ENCODE measurements around the gene ETS1.
"Not testable (repeated sequence)": the region's sequence is repeated elsewhere in the genome, so short reads cannot be mapped to it uniquely, and the experiment has no call there.

Gene ETS1

DNA sequence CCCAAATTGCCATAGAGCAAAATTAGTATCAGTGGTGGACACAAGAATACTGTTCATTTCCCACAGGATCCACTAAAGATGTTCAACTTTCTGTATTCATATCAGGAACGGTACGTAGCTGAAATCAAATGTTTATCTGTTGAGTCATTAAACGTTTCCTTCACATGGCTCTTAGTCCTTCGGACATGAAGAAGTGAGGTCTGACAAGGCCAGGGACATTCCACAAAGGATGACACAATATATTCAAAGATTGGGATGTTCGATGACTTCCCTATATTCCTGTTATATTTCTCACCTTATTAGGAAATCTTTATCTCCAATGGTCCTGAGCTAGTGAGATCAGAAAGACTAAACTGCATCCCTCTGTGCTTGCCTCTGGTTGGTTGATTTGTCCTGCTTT lies 129.0 kb downstream of the ETS1 start:
- DNase-seq, result no peak

DNA sequence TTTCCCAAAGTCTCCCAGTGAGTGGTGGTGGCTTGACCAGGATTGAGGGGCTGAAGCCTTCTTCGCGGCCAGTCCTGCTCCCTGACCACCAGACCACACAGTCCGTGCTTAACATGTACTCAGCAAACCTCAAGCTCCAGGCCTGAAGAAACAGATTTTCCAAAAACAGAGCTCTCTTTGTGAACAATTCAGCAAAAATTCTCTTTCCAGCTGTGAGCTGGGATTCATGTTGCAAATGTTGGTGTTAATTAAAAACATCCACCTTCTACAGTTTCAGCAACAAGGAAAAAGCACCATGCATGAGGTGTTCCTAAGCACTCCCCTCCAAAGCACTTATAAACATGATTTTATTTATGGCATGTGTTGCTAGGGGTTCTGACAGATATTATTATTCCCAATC lies 129.5 kb downstream of the ETS1 start:
- no peak for DNase-seq

DNA sequence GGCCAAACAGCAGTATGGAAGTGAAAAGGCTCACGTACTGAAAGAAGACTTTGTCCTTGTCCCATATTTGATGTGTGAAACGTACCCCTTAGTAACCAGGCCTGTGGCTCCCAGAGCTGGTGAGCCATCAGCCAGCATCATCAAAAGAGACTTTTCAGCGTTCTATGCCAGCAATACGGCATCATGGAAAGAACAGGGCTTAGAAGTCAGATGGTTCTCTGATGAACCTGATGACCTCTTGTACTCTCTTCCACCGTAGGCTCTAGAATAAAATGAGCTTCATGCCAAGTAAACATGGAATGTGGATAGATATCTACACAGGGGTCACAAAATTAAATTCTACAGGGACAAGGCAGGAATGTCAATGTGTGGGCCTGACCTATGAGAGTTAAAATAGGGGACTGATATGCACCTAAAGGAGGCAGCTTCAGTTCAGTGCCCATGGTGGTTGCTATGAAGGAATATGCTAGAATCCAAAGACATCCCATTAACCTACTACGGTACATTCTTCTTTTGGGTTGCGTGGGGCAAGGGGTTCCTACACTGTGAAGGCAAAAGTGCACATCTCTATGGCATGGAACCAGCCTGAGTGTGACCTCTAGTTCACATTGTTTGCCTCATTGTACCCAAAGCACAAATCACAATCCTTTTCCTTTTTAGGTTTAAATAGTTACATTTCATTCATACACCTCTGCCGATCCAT lies 130.6 kb downstream of the ETS1 start:
- no peak for DNase-seq

DNA sequence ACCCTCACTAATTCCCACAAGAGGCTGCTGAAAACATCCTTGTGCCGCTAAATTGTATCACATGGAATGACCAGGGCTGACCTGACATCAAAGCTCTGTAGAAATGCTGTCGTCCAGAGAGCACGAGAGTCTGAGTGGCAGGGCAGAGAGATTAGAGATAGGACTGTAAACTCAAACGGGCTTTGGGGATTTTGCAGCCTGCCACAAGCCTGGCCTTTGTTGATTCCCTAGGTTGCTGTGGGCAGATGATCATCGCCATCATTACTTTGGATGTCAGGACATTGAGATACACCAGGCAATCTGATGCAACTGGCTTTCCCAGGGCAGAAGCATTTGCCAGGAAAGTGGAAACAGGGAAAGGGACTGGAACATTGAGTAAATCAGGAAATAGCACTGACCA lies 131.6 kb downstream of the ETS1 start:
- no peak for DNase-seq

DNA sequence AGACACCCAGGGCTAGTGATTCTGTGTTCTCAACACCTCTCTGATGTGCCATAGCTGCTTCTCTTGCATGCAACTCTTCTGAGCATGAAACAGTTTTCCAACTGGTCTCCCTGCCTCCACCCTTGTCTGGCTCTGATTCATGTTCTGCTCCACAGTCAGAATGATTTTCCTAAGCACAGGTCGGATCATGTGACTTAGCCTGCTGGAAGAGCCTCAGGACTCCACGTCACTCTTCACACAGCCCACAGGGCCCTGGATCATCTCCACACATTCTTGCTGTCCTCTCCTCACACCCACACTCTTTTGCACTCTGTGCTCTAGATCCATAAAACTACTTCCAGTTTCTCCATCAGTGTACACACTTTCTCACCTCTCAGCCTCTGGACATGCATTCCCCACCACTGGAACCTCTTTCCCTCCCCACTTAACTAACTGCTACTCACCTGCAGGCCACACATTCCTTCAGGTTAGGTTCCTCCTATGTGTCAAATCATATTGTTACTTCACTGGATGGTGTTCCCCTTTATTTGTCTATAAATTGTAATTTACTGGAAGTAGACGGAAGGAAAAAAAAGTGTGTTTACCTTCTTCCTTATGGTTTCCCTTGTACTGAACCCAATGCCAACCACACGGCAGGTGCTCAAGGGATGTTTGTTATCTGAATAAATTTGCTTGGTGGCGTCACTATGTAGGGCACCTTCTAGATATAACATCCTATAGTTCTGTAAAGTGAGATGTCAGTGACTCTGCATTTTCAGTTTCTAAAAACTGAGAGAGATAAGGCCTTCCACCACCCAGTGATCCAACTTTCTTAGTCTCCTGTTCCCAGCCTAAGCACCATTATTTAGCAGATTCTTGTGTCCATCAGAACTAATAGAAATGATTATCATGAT lies 133.7 kb downstream of the ETS1 start:
- no peak for DNase-seq

DNA sequence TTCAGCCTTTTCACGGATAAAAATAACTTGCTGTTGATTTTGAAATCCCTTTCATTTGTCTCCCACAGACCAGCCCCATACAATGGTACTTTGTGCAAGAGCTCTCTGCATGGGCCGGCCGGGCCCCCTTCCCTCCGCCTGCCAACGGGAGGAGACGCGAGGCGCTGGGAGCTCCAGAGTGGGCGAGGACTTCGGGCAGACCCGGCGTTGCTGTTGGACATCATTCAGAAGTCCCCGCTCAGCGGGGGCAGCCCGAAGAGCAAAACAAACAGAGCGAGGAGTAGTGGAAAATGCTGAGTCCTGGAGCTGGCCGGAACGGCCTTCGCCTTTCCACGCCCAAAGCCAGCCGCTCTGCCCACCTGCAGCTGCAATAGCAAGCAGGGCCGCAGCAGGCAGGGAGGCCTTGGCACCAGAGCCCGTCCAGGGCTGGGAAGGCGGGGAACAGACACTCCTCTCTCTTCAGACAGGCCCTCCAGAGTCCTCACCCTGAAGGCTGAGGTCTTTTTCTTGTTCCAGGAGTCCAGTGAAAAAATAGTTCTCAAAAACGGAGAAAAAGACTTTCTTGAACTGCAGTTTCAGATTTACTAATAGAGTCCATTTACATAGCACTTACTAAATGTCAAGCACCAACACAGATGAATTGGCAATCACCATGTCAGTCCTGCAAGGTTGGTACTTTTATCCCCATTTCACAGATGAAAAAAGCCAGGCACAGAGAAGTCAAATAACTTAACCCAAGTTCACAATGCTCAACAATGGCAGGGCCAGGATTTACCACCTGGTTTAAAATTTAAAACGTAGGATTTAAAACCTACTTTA lies 135.5 kb downstream of the ETS1 start:
- no peak for DNase-seq

DNA sequence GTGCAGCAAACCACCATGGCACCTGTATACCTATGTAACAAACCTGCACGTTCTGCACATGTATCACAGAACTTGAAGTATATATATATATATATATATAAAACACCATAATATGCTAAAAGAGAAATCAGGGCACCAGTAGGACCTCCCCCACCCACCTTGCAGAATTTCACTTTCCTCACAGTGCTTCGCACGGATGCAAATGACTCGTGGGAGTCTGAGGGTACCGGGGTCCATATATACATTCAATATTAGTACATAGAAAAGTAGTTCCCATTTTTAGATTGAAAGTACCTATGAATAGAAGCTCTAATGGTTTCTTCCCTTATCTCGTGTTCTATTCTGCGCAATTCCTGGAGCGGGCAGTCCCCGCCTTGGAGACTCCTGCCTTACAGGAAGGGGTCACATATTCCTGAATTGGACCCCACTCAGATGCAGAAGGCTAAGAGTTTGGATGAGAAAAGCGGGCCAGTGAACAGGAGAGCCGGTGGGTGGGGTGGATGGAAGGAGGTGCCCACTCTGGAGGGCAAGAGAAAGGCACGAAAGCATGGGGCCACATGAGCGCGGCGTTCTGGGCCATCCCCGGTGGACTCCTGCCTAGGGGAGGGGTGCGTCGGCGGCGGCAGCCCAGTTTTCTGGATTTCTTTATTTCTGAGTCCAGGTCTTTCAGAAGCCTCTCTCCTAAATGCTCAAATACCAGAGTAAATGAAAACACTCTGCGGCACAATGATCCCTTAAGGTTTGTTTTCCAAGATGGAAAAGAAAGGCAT lies 136.3 kb downstream of the ETS1 start:
- no peak for DNase-seq

DNA sequence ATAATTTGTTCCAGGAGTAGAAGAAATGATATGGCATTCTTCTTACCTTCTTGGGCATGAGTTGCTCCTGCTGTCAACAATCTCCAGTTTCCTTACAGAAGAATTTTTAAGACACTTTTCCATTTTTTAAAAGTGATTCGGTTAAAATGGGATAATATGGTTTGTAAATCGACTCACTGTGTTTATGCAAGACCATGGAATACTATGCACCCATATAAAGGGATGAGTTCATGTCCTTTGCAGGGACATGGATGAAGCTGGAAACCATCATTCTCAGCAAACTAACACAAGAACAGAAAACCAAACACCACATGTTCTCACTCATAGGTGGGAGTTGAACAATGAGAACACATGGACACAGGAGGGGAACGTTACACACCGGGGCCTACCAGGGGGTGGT lies 136.9 kb downstream of the ETS1 start:
- not testable (repeated sequence) for DNase-seq

DNA sequence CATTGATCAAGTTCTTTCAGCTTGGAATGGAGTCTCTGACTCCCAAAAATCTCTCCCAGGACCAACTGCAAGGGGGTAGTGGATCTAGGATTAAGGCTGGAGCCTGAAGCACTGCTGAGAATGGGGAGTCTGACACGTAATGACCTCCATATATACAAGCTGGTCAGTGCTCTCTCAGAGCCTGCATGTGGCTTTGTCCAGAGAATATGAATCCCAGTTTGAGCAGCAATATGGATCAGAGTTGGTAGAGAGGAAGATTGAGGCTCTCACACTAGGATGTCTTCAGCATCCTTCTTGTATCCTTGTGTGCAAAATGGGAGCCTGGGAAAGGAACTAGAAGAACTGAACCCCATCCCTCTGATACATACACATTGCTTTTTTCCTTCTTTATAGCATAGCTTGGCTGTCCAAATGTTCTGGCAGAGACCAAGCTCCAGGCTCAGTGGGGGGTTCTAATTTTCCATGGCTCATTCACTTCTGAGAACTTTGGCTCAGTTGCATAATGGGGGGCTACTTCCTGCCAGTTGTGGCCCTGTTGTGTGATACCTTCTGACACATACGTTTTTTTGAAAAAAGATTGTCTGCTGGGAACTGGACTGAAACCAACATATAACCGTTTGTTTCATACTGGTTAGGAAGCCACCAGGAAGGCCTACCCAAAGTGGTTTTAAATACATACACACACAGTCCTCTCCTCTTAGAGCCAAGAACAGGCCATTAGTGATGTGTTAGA lies 138.2 kb downstream of the ETS1 start:
- no peak for DNase-seq

DNA sequence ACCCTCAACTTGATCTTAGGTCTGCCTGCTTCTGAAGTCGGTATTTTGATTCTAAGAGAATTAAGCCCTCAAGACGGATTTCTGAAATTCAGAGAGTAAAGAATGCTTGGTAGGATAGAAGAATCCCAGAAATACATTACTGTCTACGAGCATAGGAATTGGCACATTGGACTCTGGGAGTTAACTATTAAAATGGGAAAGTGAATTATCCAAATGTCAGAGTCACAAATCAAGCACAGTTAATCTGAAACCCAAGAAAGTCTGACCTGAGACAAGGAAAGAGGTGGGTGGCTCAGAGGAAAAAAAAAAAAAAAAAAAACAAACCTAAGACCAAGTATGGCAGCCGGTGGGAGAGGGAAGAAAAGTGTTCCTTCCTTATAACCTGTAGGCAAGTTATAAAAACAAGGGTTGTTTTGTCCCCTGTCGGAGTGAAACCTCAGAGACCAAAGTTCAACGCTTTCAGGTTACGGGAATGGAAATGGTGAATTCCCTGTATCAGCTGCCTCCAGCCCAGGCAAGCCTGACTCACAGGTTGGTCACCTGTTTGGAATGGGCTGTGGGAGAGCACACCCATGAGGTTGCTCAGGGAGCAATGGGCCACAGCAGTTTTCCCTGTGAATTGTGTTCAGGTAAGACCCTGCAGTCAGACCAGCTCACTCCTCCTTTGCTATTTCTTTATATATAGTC lies 139.0 kb downstream of the ETS1 start:
- no peak for DNase-seq

DNA sequence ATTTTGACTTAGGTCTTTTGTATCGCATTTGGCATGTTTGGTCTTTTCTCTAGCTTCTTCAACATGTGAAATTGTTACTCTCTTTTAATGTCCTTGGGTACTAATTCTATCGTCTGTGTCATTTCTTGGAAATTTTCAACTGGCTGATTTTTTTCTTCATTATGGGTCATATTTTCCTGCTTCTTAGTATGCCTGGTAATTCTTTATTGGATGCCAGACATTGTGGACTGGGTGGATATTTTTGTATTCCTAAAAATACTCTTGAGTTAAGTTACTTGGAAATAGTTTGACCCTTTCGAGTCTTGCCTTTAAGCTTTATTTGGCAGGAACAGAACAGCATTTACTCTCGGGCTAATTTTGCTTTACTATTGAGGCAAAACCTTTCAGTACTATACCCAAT lies 140.1 kb downstream of the ETS1 start:
- no peak for DNase-seq

DNA sequence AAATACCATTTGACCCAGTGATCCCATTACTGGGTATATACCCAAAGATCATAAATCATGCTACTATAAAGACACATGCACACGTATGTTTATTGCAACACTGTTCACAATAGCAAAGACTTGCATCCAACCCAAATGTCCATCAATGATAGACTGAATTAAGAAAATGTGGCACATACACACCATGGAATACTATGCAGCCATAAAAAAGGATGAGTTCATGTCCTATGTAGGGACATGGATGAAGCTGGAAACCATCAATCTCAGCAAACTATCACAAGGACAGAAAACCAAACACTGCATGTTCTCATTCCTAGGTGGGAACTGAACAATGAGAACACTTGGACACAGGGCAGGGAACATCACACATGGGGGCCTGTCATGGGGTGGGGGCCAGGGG lies 141.4 kb downstream of the ETS1 start:
- not testable (repeated sequence) for DNase-seq

DNA sequence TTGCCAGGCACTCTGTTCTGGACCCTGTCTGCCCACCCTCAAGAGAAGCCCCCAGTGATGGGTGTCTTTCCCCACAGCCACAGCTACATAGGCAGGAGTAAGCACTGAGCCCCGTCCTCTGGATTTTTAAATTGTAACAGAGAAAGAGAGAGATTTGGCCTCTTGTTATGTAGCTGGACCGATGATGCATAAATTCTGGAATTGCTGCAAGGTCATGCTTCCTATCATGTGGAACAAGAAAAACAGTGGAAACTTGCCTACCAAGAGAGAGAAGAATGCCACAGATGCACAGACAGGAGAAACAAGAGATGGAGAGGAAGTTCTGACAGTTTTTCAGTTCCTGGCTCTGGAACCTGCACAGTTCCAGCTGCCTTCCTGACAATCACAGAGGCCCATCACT lies 150.2 kb downstream of the ETS1 start:
- DNase-seq, result no peak

DNA sequence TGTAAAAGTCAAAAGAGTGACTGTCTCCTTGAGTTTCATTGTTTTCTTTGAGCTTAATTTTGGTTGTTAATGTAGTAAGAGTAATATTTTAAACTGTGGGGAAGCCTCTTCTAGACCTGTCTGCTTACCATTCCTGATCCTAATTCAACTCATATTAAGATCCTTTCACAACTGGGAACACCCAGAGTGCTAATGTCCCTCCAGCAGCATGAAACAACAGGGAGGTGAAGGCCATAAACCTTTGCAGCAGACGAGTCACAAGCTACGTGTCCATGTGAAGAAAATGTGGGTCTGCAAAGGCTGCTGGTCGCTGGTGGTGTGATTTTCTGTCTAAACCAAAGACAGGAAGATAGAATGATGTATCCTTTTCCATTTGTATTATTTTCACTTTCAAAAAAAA lies 152.5 kb downstream of the ETS1 start:
- no peak for DNase-seq

DNA sequence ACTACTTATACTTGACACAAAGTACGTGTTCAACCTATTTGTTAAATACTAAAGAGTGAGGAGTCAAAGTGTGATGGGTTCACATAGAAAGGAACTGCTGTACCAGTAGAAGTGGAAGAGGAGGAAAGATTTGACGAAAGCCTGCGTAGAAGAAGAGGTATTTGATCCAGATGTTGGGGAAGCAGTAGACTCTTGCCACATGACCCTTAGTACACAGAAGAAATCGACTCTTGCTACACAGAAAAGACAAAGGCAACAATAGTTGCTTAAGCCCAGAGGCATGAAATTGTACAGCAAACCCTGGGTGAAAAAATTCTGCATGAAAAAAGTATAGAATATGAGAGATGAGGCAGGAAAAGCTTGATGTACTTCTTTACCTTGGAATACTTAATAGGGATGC lies 152.9 kb downstream of the ETS1 start:
- no peak for DNase-seq

DNA sequence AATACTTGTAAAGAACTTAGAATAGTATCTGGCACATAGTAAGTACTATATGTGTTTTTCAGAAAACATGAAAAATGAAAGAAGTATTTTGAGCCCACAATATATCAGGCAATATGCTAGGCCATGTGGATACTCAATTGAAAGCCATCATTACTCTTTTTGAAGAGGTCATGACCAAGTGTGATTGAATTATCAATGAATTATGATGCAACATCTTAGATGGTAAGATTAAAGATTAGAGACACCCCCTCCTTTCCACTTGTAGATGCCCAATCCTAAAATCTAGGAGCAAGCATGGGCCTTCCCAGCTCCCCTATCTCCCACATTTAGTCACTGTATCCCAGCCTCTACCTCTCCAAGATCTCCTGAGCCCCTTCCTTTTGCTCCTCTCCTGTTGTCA lies 154.4 kb downstream of the ETS1 start:
- DNase-seq, result no peak

DNA sequence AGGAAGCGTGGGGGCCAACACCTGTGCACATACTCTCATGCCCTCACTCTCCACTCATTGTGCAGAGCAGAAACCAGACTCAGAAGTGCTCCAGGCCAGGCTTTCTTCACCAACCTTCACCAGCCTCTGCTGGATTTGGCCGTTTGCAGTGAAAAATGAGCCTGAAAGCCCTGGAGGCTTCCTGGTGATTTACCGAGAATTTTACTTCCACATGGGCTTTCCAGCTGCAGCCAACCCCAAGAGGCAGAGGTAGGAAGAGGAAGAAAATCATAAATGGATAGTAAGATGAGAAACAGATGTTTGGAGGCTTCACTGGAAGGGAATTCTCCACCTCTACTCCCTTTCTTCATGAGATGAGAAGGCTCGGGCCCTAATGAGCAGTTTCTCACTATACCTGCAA lies 155.4 kb downstream of the ETS1 start:
- no peak for DNase-seq

DNA sequence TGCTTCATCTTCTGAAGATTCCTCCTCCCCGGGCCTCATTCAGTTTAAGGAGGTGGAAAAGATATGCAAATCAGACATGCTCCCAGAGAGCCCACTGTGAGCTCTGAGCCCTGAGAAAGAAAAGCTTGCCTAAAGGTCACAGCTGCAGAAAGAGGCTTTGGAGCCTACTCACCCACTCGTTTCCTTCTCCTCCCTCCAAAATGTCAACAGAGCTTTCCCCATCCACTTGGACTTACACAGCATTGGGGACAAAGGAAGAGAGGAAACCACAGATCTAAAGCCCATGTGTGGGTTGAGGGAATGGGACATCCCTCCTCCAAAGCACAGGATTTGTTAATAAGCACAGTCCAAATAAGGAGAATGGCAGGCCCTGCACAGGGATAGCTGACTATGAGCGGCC lies 158.4 kb downstream of the ETS1 start:
- DNase-seq, result no peak

DNA sequence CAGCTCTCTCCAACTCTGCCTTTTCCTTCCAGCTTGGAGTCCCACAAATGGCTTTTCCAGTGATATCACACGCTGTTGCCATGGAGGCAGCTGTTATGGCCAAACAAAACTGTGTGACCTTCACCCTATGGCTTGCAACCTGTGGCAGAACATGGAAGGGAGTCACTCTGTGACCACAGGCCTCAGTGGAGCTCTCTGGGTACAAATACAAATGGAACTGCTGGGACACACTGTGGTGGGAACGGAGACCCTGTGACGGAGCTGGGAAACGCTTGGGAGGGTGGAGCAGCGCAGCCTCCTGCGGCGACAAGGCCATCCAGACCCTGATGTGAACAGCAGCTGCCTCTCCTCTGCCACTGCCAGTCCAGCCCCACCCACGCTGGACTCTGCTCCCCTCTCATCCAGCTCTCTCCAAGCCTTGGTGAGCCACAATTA lies 162.5 kb downstream of the ETS1 start:
- DNase-seq, result no peak

DNA sequence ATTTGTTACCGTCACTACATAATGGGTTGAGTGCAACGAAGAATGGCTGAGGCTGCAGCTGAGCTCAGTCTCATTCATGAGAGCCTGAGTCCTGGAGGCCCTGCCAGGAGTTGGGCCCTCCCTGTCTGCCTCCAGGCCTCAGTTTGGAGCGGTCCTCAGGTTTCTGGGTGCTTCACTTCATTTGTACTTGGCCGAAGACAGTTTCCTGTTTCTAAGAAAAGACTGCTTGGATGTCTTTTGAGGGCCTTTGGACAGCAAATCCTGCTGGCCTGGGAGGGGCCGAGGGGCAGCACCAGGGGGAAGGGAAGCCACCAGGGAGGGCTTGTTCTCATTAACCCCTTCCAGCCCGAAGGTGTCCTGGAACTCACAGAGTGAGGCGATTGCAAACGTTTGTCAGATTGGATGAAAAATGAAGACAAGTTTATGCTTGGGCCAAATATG lies 163.1 kb downstream of the ETS1 start:
- DNase-seq, result no peak

Data from CD4-positive, alpha-beta T cell treated with Interleukin-6 for 4 hours (primary cell).